ENCODE measurements around the gene YPEL1. TPM values are rescaled to one million over a fixed set of nuclear protein-coding genes. Genes with fewer than 3 reads are reported as not detected.

The YPEL1 gene
- total and polyA plus RNA-seq, 2 of the 13 experiments (the other 11 are each of a cell fraction or from before 2014, with no cell fraction given): 0.33 to 2.5 TPM

- peak in 1 of 2 experiments; percentile 53; a peak in 1 of 4 replicates for TF ChIP-seq HMGXB4 (CRISPR knock-in tag; IDR thresholded peaks at IDR 0.05; ENCODE audit: borderline replicate concordance in 1 of 2, low read depth in 1 of 2)
- no peak for TF ChIP-seq RFXANK (CRISPR knock-in tag; IDR thresholded peaks at IDR 0.05)
- no peak for TF ChIP-seq CREBL2 (CRISPR knock-in tag; IDR thresholded peaks at IDR 0.05; ENCODE audit: borderline replicate concordance)
- TF ChIP-seq KLF16 (CRISPR knock-in tag; IDR thresholded peaks at IDR 0.05): peak in 1 of 2 experiments; percentile 39; a peak in 1 of 4 replicates
- no peak for TF ChIP-seq ZNF569 (CRISPR knock-in tag; IDR thresholded peaks at IDR 0.05; ENCODE audit: borderline replicate concordance)
- no peak for TF ChIP-seq DMAP1 (CRISPR knock-in tag; IDR thresholded peaks at IDR 0.05)
- TF ChIP-seq GABPB1 (CRISPR knock-in tag; IDR thresholded peaks at IDR 0.05): peak; percentile 80
- TF ChIP-seq ZNF12 (CRISPR knock-in tag; IDR thresholded peaks at IDR 0.05): no peak
- TF ChIP-seq ZNF317 (CRISPR knock-in tag; IDR thresholded peaks at IDR 0.05): no peak
- TF ChIP-seq ZNF335 (CRISPR knock-in tag; IDR thresholded peaks at IDR 0.05): no peak
- TF ChIP-seq CSRNP2 (CRISPR knock-in tag; conservative IDR thresholded peaks at IDR 0.05; ENCODE audit: low read depth): no peak
- no peak for TF ChIP-seq KLF11 (CRISPR knock-in tag; IDR thresholded peaks at IDR 0.05)
- TF ChIP-seq ZBTB4 (CRISPR knock-in tag; IDR thresholded peaks at IDR 0.05; ENCODE audit: borderline replicate concordance): no peak
- no peak for TF ChIP-seq ZNF34 (CRISPR knock-in tag; IDR thresholded peaks at IDR 0.05; ENCODE audit: borderline replicate concordance)
- no peak for TF ChIP-seq ZFP62 (CRISPR knock-in tag; IDR thresholded peaks at IDR 0.05)
- no peak for TF ChIP-seq NONO (IDR thresholded peaks at IDR 0.05)
- TF ChIP-seq NONO (CRISPR knock-in tag; conservative IDR thresholded peaks at IDR 0.05): peak; percentile 76
- 0 out of 2 replicates have a peak, but pooled peaks have one; percentile 72 for TF ChIP-seq ZFP82 (CRISPR knock-in tag; IDR thresholded peaks at IDR 0.05; ENCODE audit: borderline replicate concordance)
- no peak; the same call in 1 of the 2 replicates for TF ChIP-seq HNF1B (CRISPR knock-in tag; IDR thresholded peaks at IDR 0.05)
- TF ChIP-seq MXD4 (CRISPR knock-in tag; IDR thresholded peaks at IDR 0.05): 0 out of 2 replicates have a peak, but pooled peaks have one; percentile 43
- TF ChIP-seq ZNF703 (CRISPR knock-in tag; IDR thresholded peaks at IDR 0.05; ENCODE audit: borderline replicate concordance): peak; percentile 85; the same call in 1 of the 2 replicates
Measured at GRCh38 chr22:21657360-21658032, 78.1 kb downstream of the YPEL1 start (continued).

All from HepG2 (cell line).